MM.1S (cell line): Measurements from ENCODE around the gene ZBTB46.

Experiments used
- DNase-seq: peaks from one replicate; pipeline ENCODE4 v3.0.0-alpha.2; 2015
- H2AFZ ChIP-seq: fragments of 300-600 bp; sonication (generic); 2 replicates; pipeline ENCODE4 v1.6.0; 2016; ENCODE audit warnings: antibody characterized with exemption, low read length
- H3F3A ChIP-seq: fragments of 300-600 bp; sonication (generic); 2 replicates; pipeline ENCODE4 v1.6.1; 2016; ENCODE audit warnings: mild to moderate bottlenecking, antibody characterized with exemption, low read length, moderate library complexity, mixed read lengths; ENCODE audit not compliant: insufficient read depth
- H3K27ac ChIP-seq: fragments of 300-600 bp; sonication (generic); 2 replicates; pipeline ENCODE4 v1.5.1; 2016; ENCODE audit warnings: mild to moderate bottlenecking, low read length
- H3K27me3 ChIP-seq: fragments of 300-600 bp; sonication (generic); replicated peaks from 2 replicates; pipeline ENCODE4 v1.6.0; 2016; ENCODE audit warnings: low read length; ENCODE audit not compliant: insufficient read depth
- H3K36me3 ChIP-seq: fragments of 300-600 bp; sonication (generic); replicated peaks from 2 replicates; pipeline ENCODE4 v1.6.1; 2016; ENCODE audit warnings: mild to moderate bottlenecking, low read length, mixed read lengths; ENCODE audit not compliant: insufficient read depth
- H3K4me1 ChIP-seq: fragments of 300-600 bp; sonication (generic); 2 replicates; pipeline ENCODE4 v1.6.1; 2016; ENCODE audit warnings: low read length, mixed read lengths
- H3K4me2 ChIP-seq: fragments of 300-600 bp; sonication (generic); 2 replicates; pipeline ENCODE4 v1.6.0; 2016; ENCODE audit warnings: low read depth, low read length
- H3K4me3 ChIP-seq: fragments of 300-600 bp; sonication (generic); 2 replicates; pipeline ENCODE4 v1.5.1; 2016; ENCODE audit warnings: low read length, mixed read lengths
- H3K79me2 ChIP-seq: fragments of 300-600 bp; sonication (generic); 2 replicates; pipeline ENCODE4 v1.6.1; 2016; ENCODE audit warnings: mixed run types, low read length, mixed read lengths
- H3K9ac ChIP-seq: fragments of 300-600 bp; sonication (generic); 2 replicates; pipeline ENCODE4 v1.6.1; 2016; ENCODE audit warnings: low read length, mixed read lengths
- H3K9me2 ChIP-seq: fragments of 300-600 bp; sonication (generic); replicated peaks from 2 replicates; pipeline ENCODE4 v1.6.1; 2016; ENCODE audit warnings: mild to moderate bottlenecking, low read length, mixed read lengths; ENCODE audit not compliant: insufficient read depth
- H3K9me3 ChIP-seq: fragments of 300-600 bp; sonication (generic); replicated peaks from 2 replicates; pipeline ENCODE4 v1.6.1; 2016; ENCODE audit warnings: mild to moderate bottlenecking, low read length, mixed read lengths; ENCODE audit not compliant: insufficient read depth
- H4K20me1 ChIP-seq: fragments of 300-600 bp; sonication (generic); 2 replicates; pipeline ENCODE4 v1.6.1; 2016; ENCODE audit warnings: mild to moderate bottlenecking, low read length, moderate library complexity, mixed read lengths; ENCODE audit not compliant: insufficient read depth
- EZH2 ChIP-seq: fragments of 300-600 bp; sonication (generic); optimal IDR thresholded peaks from 2 replicates; pipeline ENCODE3; 2017; ENCODE audit warnings: low read depth, mild to moderate bottlenecking, antibody characterized with exemption, low read length, mixed read lengths
- EZH2phosphoT487 ChIP-seq: fragments of 300-600 bp; sonication (generic); IDR thresholded peaks from 2 replicates; pipeline ENCODE4 v1.6.1; 2018; ENCODE audit warnings: antibody characterized with exemption, low read length
- TF ChIP-seq, protein P1 (sequence below): fragments of 300-600 bp; sonication (generic); IDR thresholded peaks from 2 replicates; pipeline ENCODE4 v1.5.1; 2016; ENCODE audit warnings: antibody characterized with exemption, low read length, mixed read lengths

ZBTB46 gene

DNA sequence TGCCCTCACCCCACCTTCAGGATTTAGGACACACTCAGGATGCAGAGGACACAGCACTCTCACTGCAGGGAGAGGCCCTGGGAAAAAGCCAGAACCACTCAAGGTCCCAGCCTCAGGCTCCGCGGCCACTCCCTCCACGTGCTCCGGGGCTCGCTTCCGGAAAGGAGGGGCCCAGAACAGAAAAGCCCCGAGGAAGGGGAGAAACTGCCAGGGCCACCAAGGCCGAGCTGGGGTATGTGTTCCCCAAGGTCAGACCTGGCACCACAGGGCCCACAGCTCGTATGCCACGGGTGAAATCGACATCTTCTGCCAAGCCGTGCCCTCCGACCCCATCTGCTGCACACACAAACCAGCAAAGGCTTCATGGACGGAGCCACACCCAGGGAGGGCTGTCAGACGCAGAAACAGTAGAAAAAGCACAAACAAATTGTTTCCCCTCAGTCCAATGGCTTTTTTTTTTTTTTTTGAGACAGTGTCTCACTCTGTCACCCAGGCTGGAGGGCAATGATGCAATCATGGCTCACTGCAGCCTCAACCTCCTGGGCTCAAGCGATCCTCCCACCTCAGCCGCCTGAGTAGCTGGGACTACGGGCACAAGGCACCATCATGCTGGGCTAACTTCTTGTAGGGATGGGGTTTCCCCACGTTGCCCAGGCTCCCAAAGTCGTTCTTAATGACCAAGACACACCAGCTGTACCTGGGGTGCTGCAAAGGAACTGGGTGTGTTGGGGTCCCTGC is 58.1 kb downstream of the ZBTB46 start:
- peaks cover 64% of the 10 kb centered on the region for H3K27me3 ChIP-seq
- H3K9me2 ChIP-seq = no peaks in the 10 kb centered on the region
- no peak overlapping the region for H3K4me3 ChIP-seq
- H3K9ac ChIP-seq = no peak overlapping the region
- no peaks in the 10 kb centered on the region for H3K9me3 ChIP-seq
- no peak overlapping the region for H3K27ac ChIP-seq
- H3K79me2 ChIP-seq = no peaks in the 10 kb centered on the region
- H3F3A ChIP-seq = no peaks in the 10 kb centered on the region
- no peak for TF ChIP-seq EZH2
- TF ChIP-seq, protein P1, sequence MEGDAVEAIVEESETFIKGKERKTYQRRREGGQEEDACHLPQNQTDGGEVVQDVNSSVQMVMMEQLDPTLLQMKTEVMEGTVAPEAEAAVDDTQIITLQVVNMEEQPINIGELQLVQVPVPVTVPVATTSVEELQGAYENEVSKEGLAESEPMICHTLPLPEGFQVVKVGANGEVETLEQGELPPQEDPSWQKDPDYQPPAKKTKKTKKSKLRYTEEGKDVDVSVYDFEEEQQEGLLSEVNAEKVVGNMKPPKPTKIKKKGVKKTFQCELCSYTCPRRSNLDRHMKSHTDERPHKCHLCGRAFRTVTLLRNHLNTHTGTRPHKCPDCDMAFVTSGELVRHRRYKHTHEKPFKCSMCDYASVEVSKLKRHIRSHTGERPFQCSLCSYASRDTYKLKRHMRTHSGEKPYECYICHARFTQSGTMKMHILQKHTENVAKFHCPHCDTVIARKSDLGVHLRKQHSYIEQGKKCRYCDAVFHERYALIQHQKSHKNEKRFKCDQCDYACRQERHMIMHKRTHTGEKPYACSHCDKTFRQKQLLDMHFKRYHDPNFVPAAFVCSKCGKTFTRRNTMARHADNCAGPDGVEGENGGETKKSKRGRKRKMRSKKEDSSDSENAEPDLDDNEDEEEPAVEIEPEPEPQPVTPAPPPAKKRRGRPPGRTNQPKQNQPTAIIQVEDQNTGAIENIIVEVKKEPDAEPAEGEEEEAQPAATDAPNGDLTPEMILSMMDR = no peak
- H2AFZ ChIP-seq = no peak overlapping the region
- no peaks in the 10 kb centered on the region for H4K20me1 ChIP-seq
- no peaks in the 10 kb centered on the region for H3K36me3 ChIP-seq
- no peak for DNase-seq
- H3K4me1 ChIP-seq = no peaks in the 10 kb centered on the region; the same call in 1 of the 2 replicates
- 0 out of 2 replicates have a peak overlapping the region, but pooled peaks have one; percentile 4 for H3K4me2 ChIP-seq

DNA sequence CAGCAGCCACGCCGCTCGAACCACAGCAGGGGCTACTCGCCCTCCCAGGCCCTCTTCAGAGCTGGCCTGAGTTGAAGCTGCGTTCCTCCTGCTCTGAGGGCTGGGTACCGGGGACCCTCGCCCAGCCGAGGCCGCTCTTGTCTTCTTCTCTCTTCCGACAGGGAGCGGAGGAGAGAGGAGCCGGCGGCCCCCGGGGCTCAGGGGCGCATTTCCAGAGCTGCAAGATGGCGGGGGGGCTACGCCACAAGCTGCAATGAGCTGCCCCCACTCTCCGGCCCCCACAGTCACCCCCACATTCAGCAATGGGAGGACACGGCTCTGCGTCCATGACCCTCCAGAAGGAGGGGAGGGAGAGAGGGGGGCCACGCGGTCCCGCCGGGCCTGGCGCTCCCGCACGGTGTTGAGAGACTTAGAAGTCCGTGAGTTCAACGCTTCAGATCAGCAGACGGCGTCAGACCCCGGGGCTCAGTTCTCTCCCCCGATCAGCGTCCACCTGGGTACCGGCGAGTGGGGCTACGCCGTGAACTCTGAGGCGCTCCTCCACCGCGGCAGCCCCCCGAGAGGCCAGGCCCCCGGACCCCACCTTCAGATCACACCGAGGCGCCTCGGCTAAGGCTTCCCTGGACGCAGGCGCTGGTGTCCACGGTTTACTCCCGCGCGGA is 59.9 kb downstream of the ZBTB46 start:
- H4K20me1 ChIP-seq = no peaks in the 10 kb centered on the region
- TF ChIP-seq EZH2 (no peak), EZH2phosphoT487 (no peak)
- TF ChIP-seq, protein P1 = no peak

DNA sequence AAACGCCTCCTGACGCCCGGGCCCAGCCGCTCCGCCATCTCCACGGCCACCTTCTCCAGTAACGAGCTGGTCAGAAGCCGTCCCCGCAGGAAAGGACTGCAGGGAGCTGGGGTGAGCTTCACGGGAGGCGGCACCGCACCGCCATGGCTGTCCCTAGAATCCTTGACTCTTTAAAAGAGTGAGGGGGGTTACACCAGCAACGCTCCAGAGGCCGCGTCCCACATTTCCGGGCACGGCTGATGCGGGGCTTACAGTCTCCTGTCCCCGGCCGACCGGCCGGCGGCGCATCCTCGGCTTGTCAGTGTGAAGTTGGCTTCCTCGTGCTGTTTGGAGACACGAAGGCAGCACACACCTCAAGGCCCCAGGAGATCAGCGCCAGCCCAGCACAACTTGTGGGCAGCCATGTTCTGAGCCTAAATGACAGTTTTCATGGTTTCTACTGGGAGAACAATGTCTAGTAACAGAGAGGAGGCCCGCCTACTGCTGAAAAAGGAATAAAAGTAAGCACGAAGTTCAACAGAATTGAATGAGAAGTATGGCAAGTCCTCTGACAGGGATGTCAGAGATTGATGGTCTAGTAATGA is 61.1 kb downstream of the ZBTB46 start:
- no peaks in the 10 kb centered on the region for H3K9me3 ChIP-seq

More for the DNA sequence above, 59.9 kb downstream of the ZBTB46 start:
- Histone ChIP-seq H3K4me3 (no peak overlapping the region), H2AFZ (no peak overlapping the region), H3K27me3 (peaks cover 67% of the 10 kb centered on the region), H3K4me2 (no peak overlapping the region), H3K9me2 (no peaks in the 10 kb centered on the region), H3K79me2 (no peaks in the 10 kb centered on the region), H3K36me3 (no peaks in the 10 kb centered on the region), H3F3A (no peaks in the 10 kb centered on the region), H3K9me3 (no peaks in the 10 kb centered on the region), H3K4me1 (no peaks in the 10 kb centered on the region; the same call in 1 of the 2 replicates), H3K9ac (no peak overlapping the region), H3K27ac (no peak overlapping the region)
- DNase-seq = no peak

More for the DNA sequence above, 61.1 kb downstream of the ZBTB46 start:
- TF ChIP-seq EZH2phosphoT487 (no peak), EZH2 (no peak)
- TF ChIP-seq, protein P1 = no peak
- Histone ChIP-seq H2AFZ (no peak overlapping the region), H3K27ac (no peak overlapping the region), H3K27me3 (peaks cover 69% of the 10 kb centered on the region), H4K20me1 (no peaks in the 10 kb centered on the region), H3K9ac (no peak overlapping the region), H3F3A (no peaks in the 10 kb centered on the region), H3K4me1 (no peaks in the 10 kb centered on the region; the same call in 1 of the 2 replicates), H3K4me2 (no peak overlapping the region), H3K79me2 (no peaks in the 10 kb centered on the region), H3K36me3 (no peaks in the 10 kb centered on the region), H3K4me3 (no peak overlapping the region), H3K9me2 (no peaks in the 10 kb centered on the region)
- no peak for DNase-seq
